Stimulated activated CD8-positive, alpha-beta memory T cell treated with anti-CD3 and anti-CD28 coated beads, Interleukin-7, amount 100 ng/mL, for 4 hours (primary cell): Measurements from ENCODE around the gene DUS1L.

ENCODE experiments used
- DNase-seq, 2 donors: peaks; one replicate each; pipeline ENCODE4 v3.0.0-alpha.2; 2020; ENCODE audit warnings: low read depth in 2 of 2

Gene DUS1L

GRCh38 chr17:82023447-82024241, 42.0 kb downstream of the DUS1L start:
- DNase-seq, result no peak

- peak; percentile 100 for DNase-seq
Measured at GRCh38 chr17:82022981-82023446, 42.6 kb downstream of the DUS1L start, which contains the start of gene LRRC45. Gene LRRC45, plus strand, starts transcription at chr17:82023305. Its CDS starts 339 bp downstream, at chr17:82023644.

- DNase-seq, result no peak
Measured at GRCh38 chr17:82022310-82022980, 43.2 kb downstream of the DUS1L start, which contains the start of gene CENPX. Gene CENPX, minus strand, starts transcription at chr17:82022878. Its CDS starts 17 bp downstream, at chr17:82022861.

GRCh38 chr17:82021900-82022309, 43.7 kb downstream of the DUS1L start:
- no peak for DNase-seq

GRCh38 chr17:82021107-82021899, 44.3 kb downstream of the DUS1L start:
- no peak for DNase-seq

GRCh38 chr17:82020572-82021106, 45.0 kb downstream of the DUS1L start:
- no peak for DNase-seq

GRCh38 chr17:82019690-82020571, 45.7 kb downstream of the DUS1L start:
- DNase-seq, result peak in 1 of 2 donors; percentile 50

- DNase-seq, result no peak
Measured at GRCh38 chr17:82018989-82019689, 46.5 kb downstream of the DUS1L start.

GRCh38 chr17:82018152-82018988, 47.2 kb downstream of the DUS1L start:
- DNase-seq, result no peak

- DNase-seq, result no peak
Measured at GRCh38 chr17:82017612-82018151, 47.9 kb downstream of the DUS1L start.

GRCh38 chr17:82016875-82017459, 48.6 kb downstream of the DUS1L start:
- DNase-seq, result no peak

GRCh38 chr17:82016061-82016874, 49.3 kb downstream of the DUS1L start:
- DNase-seq, result no peak

- no peak for DNase-seq
Measured at GRCh38 chr17:82015311-82015971, 50.2 kb downstream of the DUS1L start.

- DNase-seq, result no peak
Measured at GRCh38 chr17:82014971-82015310, 50.7 kb downstream of the DUS1L start.

GRCh38 chr17:82014432-82014831, 51.2 kb downstream of the DUS1L start:
- no peak for DNase-seq

GRCh38 chr17:82013772-82014321, 51.8 kb downstream of the DUS1L start:
- no peak for DNase-seq

GRCh38 chr17:82013341-82013740, 52.3 kb downstream of the DUS1L start:
- DNase-seq, result no peak
